LNCAP (cell line): ENCODE measurements around the gene KRT86.

Source experiments
- TF ChIP-seq, protein P1 (sequence below): fragments of 450-650 bp; IDR thresholded peaks from 2 replicates; pipeline ENCODE4 v1.5.1; 2017; ENCODE audit warnings: mild to moderate bottlenecking

Gene KRT86

DNA sequence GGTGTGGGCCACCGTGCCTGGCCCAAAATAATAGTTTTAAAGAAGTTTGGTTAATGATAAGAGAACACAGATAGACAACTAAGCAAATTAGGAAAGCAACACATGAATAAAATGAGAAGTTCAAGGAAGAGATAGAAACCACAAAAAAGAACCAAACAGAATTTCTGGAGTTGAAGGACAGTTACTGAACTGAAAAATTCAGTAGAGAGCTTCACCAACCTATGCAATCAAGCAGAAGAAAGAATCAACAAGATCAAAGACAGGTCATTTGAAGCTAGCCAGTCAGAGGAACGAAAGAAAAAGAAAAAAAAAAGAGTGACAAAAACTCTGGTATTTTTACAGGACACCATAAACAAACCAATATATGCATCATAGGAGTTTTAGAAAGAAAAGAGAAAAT lies 62.2 kb downstream of the KRT86 start:
- TF ChIP-seq, protein P1, sequence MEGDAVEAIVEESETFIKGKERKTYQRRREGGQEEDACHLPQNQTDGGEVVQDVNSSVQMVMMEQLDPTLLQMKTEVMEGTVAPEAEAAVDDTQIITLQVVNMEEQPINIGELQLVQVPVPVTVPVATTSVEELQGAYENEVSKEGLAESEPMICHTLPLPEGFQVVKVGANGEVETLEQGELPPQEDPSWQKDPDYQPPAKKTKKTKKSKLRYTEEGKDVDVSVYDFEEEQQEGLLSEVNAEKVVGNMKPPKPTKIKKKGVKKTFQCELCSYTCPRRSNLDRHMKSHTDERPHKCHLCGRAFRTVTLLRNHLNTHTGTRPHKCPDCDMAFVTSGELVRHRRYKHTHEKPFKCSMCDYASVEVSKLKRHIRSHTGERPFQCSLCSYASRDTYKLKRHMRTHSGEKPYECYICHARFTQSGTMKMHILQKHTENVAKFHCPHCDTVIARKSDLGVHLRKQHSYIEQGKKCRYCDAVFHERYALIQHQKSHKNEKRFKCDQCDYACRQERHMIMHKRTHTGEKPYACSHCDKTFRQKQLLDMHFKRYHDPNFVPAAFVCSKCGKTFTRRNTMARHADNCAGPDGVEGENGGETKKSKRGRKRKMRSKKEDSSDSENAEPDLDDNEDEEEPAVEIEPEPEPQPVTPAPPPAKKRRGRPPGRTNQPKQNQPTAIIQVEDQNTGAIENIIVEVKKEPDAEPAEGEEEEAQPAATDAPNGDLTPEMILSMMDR = no peak

DNA sequence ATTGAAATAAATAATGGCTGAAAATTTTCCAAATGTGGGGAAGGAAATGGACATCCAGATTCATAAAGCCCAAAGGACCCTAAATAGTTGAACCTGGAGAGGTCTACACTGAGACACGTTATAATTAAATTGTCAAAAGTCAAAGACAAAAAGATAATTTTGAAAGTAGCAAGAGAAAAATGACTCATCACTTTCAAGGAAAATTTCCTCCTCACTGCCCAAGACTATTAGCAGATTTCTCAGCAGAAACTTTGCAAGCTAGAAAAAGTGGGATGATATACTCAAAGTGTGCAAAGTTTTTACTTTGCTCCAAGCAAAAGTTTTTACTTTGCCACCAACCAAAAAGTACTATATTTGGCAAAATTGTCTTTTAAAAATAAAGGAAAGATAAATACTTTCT lies 62.6 kb downstream of the KRT86 start:
- TF ChIP-seq, protein P1 = no peak

DNA sequence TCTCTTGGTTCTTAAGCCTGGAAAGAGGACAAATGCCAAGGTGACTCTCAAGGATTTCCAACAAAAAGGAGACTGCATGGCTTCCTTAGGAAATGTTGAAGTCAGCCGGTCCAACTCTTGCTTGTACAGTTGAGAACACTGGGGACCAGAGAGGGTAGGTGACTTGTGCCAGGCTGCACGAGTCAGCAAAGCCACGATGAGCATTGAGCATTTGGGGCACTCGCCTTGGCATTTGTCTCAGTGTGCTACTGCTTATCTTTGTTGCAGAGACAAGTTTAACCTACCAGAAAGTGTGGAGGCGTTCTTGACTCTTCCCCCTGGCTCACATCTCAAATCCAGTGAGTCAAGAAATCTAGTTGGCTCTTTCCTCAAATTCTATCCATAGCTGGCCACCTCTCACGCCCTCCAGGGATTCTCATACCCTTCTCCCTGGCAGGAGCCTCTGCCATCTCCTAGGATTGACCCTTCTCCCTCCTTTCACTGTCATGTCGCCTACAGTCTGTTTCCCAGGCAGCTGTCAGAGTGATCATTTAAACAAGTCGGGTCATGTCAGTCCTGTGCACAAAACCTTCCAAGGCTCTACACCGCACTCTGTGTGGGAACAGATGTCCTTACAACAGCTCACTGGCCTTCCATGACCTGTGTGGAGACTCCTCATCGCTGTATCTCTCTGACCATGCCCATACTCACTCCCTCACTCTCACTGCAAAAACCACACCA lies 64.0 kb downstream of the KRT86 start:
- TF ChIP-seq, protein P1 = no peak

DNA sequence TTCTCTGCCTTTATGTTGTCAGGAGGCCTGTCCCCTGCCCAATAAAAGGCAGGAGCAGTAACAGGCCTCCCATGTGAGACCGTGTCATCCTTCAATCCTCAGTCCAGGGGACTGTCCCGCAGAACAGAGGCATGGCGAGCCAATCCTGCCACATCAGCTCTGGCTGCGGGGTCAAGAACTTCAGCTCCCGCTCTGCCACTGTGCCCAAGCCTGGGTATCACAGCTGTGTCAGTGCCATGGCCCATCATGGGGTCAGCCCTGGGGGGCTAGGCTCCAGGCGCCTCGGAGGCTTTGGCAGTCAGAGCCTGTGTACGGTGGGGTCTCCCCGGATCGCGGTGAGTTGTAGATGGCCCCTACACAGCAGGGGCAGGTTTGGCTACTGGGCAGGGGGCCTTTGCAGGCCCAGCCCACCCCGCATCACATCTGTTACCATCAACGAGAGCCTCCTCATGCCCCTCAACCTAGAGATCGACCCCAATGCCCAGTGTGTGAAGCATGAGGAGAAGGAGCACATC lies 66.7 kb downstream of the KRT86 start:
- TF ChIP-seq, protein P1 = no peak

DNA sequence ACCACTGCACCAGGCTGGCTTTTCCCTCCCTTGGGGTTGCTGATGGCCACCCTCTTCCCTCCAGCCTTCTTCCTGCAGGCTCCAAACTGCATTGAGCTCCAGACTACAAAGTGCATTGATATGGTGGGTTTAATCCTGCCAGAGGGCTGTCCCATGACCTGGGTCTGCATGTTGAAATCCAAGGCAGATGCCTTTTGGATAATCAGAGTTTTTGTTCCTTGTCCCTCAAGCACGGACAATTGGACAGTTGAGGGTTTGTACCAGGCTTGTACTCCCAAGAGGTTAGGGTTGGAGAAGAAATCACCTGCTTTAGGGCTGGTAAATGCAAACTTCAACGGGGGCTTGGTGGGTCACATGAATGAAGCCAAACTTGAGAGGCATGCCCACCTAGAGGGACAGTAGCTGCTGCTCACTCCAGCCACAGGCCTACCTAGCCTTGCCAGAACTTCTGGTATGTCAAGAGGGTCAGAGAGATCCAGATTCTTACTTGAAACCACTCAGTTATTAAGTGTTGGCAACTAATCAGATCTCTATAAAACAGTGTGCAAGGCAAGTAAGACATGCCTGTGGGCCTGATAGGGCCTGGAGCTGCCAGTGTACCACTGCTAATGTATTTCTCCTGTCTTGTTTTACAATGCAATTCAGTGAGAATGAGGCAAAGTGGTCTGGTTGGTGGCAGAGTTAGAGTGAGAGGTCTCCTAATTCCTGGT lies 68.5 kb downstream of the KRT86 start:
- TF ChIP-seq, protein P1 = no peak

DNA sequence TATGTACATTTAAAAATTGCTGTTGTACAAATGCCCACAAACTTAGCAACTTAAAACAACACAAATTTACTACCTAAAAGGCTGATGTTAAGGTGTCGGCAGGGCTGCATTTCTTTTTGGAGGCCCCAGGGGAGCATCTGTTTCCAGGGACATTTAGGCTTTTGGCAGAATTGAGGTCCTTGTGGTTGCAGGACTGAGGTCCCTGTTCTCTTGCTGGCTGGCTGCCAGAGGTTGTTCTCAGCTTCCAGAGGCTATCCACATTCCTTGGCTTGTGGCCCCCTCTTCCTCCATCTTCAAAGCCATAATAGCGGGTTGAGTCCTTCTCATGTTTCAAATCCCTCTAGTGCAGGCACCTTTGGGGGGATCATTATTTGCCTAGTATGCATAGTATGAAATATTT lies 69.1 kb downstream of the KRT86 start:
- TF ChIP-seq, protein P1 = no peak

DNA sequence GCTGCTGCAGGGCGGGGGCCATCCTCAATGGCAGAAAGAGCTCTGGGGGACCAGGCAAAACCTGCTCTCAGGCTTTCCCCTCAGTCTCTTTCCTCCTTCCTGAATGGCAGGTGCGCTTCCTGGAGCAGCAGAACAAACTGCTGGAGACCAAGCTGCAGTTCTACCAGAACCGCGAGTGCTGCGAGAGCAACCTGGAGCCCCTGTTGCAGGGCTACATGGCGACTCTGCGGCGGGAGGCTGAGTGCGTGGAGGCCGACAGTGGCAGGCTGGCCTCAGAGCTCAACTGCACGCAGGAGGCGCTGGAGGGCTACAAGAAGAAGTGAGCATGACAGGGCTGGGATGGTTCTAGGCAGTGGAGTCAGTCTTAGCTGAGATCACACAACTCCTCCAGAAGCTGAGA lies 69.7 kb downstream of the KRT86 start:
- TF ChIP-seq, protein P1 = no peak
